ENCODE measurements around the gene MAGI3.

- TF ChIP-seq CTCF (IDR thresholded peaks at IDR 0.05 in 4 of 5, conservative IDR thresholded peaks at IDR 0.05 in 1 of 5): no peak
- no peak for TF ChIP-seq POLR2A (IDR thresholded peaks at IDR 0.05)
Measured at GRCh38 chr1:113370868-113371267, 19.4 kb upstream of the MAGI3 start.
